ENCODE data around the gene EXO1. TPM values are rescaled to one million over a fixed set of nuclear protein-coding genes. Genes with fewer than 3 reads are reported as not detected.

EXO1 gene
- polyA plus RNA-seq, 1 donor (not counting 4 experiments of a cell fraction or from before 2014, with no cell fraction given) = 5.4 TPM

DNA sequence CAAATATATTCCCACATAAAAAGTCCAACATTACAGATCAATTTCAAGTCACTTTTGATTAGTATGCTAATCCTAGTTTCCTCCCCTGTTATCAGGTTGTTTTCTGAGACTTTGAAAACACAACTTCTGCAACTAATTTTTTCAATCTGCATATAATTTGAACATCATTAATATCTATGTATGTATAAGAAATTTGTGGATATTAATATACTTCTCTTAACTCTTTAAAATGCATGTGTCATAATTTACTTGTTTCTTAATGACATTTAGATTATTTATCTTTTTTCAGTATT, 48.6 kb downstream of the EXO1 start:
- TF ChIP-seq, protein P1, sequence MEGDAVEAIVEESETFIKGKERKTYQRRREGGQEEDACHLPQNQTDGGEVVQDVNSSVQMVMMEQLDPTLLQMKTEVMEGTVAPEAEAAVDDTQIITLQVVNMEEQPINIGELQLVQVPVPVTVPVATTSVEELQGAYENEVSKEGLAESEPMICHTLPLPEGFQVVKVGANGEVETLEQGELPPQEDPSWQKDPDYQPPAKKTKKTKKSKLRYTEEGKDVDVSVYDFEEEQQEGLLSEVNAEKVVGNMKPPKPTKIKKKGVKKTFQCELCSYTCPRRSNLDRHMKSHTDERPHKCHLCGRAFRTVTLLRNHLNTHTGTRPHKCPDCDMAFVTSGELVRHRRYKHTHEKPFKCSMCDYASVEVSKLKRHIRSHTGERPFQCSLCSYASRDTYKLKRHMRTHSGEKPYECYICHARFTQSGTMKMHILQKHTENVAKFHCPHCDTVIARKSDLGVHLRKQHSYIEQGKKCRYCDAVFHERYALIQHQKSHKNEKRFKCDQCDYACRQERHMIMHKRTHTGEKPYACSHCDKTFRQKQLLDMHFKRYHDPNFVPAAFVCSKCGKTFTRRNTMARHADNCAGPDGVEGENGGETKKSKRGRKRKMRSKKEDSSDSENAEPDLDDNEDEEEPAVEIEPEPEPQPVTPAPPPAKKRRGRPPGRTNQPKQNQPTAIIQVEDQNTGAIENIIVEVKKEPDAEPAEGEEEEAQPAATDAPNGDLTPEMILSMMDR (optimal IDR thresholded peaks at IDR 0.05 in 1 of 3, IDR thresholded peaks at IDR 0.05 in 1 of 3, conservative IDR thresholded peaks at IDR 0.05 in 1 of 3; ENCODE audit: extremely low read depth in 1 of 3, insufficient read depth in 2 of 3, low read length in 3 of 3) = no peak
- no peak for TF ChIP-seq EZH2 (IDR thresholded peaks at IDR 0.05; ENCODE audit: low read length)
- Histone ChIP-seq H3K27me3 (ENCODE audit: control insufficient read depth, extremely low read depth, insufficient read depth, low read length) (no peaks in the 10 kb centered on the region), H3K9ac (ENCODE audit: control insufficient read depth, extremely low read depth, insufficient read depth, low read length) (no peak overlapping the region), H4K20me1 (ENCODE audit: control insufficient read depth, extremely low read depth, insufficient read depth, low read length) (no peaks in the 10 kb centered on the region), H3K36me3 (ENCODE audit: control insufficient read depth in 2 of 2, extremely low read depth in 1 of 2, insufficient read depth in 2 of 2, low read length in 2 of 2) (no peaks in the 10 kb centered on the region), H3K9me1 (ENCODE audit: control insufficient read depth, extremely low read depth, insufficient read depth, low read length) (no peaks in the 10 kb centered on the region), H3K9me3 (ENCODE audit: control insufficient read depth, low read depth, low read length) (no peaks in the 10 kb centered on the region), H3K27ac (ENCODE audit: control insufficient read depth, insufficient read depth, low read length) (no peak overlapping the region), H3K79me2 (ENCODE audit: control insufficient read depth, insufficient read depth, low read length) (no peaks in the 10 kb centered on the region), H3K4me1 (ENCODE audit: control insufficient read depth, extremely low read depth, insufficient read depth, low read length) (no peaks in the 10 kb centered on the region), H2AFZ (ENCODE audit: control insufficient read depth, low read length) (no peak overlapping the region), H3K4me2 (ENCODE audit: control insufficient read depth, extremely low read depth, insufficient read depth, low read depth, low read length) (no peak overlapping the region), H3K4me3 (ENCODE audit: control insufficient read depth in 2 of 3, extremely low read depth in 1 of 3, insufficient read depth in 2 of 3, low read depth in 1 of 3, low read length in 3 of 3) (no peak overlapping the region)
- dilution Hi-C loops (cut with MboI; ENCODE audit: extremely low pct_ligation_motif_present, low sequenced_read_pairs) = no loop called here
- FAIRE-seq (no peak), DNase-seq (ENCODE audit: low read depth, low spot score) (no peak)

GRCh38 chr1:241899210-241899609, 51.2 kb downstream of the EXO1 start:
- no peak for FAIRE-seq
- Histone ChIP-seq H3K9me3 (ENCODE audit: control insufficient read depth, low read depth, low read length) (no peaks in the 10 kb centered on the region), H4K20me1 (ENCODE audit: control insufficient read depth, extremely low read depth, insufficient read depth, low read length) (no peaks in the 10 kb centered on the region), H3K4me1 (ENCODE audit: control insufficient read depth, extremely low read depth, insufficient read depth, low read length) (no peaks in the 10 kb centered on the region), H3K9ac (ENCODE audit: control insufficient read depth, extremely low read depth, insufficient read depth, low read length) (no peak overlapping the region), H3K4me2 (ENCODE audit: control insufficient read depth, extremely low read depth, insufficient read depth, low read depth, low read length) (no peak overlapping the region), H3K79me2 (ENCODE audit: control insufficient read depth, insufficient read depth, low read length) (no peaks in the 10 kb centered on the region), H2AFZ (ENCODE audit: control insufficient read depth, low read length) (no peak overlapping the region), H3K36me3 (ENCODE audit: control insufficient read depth in 2 of 2, extremely low read depth in 1 of 2, insufficient read depth in 2 of 2, low read length in 2 of 2) (no peaks in the 10 kb centered on the region), H3K4me3 (ENCODE audit: control insufficient read depth in 2 of 3, extremely low read depth in 1 of 3, insufficient read depth in 2 of 3, low read depth in 1 of 3, low read length in 3 of 3) (no peak overlapping the region), H3K27ac (ENCODE audit: control insufficient read depth, insufficient read depth, low read length) (no peak overlapping the region), H3K9me1 (ENCODE audit: control insufficient read depth, extremely low read depth, insufficient read depth, low read length) (no peaks in the 10 kb centered on the region), H3K27me3 (ENCODE audit: control insufficient read depth, extremely low read depth, insufficient read depth, low read length) (no peaks in the 10 kb centered on the region)
- TF ChIP-seq, protein P1 (optimal IDR thresholded peaks at IDR 0.05 in 1 of 3, IDR thresholded peaks at IDR 0.05 in 1 of 3, conservative IDR thresholded peaks at IDR 0.05 in 1 of 3; ENCODE audit: extremely low read depth in 1 of 3, insufficient read depth in 2 of 3, low read length in 3 of 3) = no peak
- no peak for TF ChIP-seq EZH2 (IDR thresholded peaks at IDR 0.05; ENCODE audit: low read length)
- dilution Hi-C loops (cut with MboI; ENCODE audit: extremely low pct_ligation_motif_present, low sequenced_read_pairs) = no loop called here
- no peak for DNase-seq (ENCODE audit: low read depth, low spot score)

Data from keratinocyte (primary cell).